Parathyroid adenoma (tissue), 2 donors: Measurements from ENCODE around the gene TASOR.
"Not testable (repeated sequence)": the region's sequence is repeated elsewhere in the genome, so short reads cannot be mapped to it uniquely, and the experiment has no call there.

ENCODE experiments used
- H2AFZ ChIP-seq: fragments of 300-600 bp; sonication (generic); one replicate; pipeline ENCODE4 v1.7.0; 2017; ENCODE audit warnings: antibody characterized with exemption, mild to moderate bottlenecking
- H3K27ac ChIP-seq: fragments of 300-600 bp; sonication (generic); one replicate; pipeline ENCODE4 v1.7.0; 2017
- H3K27me3 ChIP-seq: fragments of 300-600 bp; sonication (generic); one replicate; pipeline ENCODE4 v1.7.0; 2017; ENCODE audit warnings: low read length; ENCODE audit not compliant: control insufficient read depth, insufficient read depth
- H3K36me3 ChIP-seq: fragments of 300-600 bp; sonication (generic); one replicate; pipeline ENCODE4 v1.7.0; 2017; ENCODE audit warnings: low read length; ENCODE audit not compliant: control insufficient read depth, insufficient read depth
- H3K4me1 ChIP-seq: fragments of 300-600 bp; sonication (generic); one replicate; pipeline ENCODE4 v1.7.0; 2017; ENCODE audit warnings: control low read depth
- H3K4me2 ChIP-seq: fragments of 300-600 bp; sonication (generic); one replicate; pipeline ENCODE4 v1.7.0; 2017; ENCODE audit warnings: low read length
- H3K4me3 ChIP-seq: fragments of 300-600 bp; sonication (generic); one replicate; pipeline ENCODE4 v1.7.0; 2017; ENCODE audit warnings: low read depth, low read length
- H3K79me2 ChIP-seq: fragments of 300-600 bp; sonication (generic); one replicate; pipeline ENCODE4 v1.7.0; 2017; ENCODE audit warnings: control low read depth
- H3K9ac ChIP-seq: fragments of 300-600 bp; sonication (generic); one replicate; pipeline ENCODE4 v1.7.0; 2017; ENCODE audit warnings: mild to moderate bottlenecking
- H3K9me3 ChIP-seq: fragments of 300-600 bp; sonication (generic); one replicate; pipeline ENCODE4 v1.7.0; 2017; ENCODE audit warnings: low read length; ENCODE audit not compliant: control insufficient read depth
- TF ChIP-seq, protein P1 (sequence below): fragments of 300-600 bp; sonication (generic); IDR thresholded peaks from one replicate; pipeline ENCODE4 v1.7.0; 2017; ENCODE audit warnings: antibody characterized with exemption, mild to moderate bottlenecking
- donor health status: primary hyperparathyroidism.

The TASOR gene

DNA sequence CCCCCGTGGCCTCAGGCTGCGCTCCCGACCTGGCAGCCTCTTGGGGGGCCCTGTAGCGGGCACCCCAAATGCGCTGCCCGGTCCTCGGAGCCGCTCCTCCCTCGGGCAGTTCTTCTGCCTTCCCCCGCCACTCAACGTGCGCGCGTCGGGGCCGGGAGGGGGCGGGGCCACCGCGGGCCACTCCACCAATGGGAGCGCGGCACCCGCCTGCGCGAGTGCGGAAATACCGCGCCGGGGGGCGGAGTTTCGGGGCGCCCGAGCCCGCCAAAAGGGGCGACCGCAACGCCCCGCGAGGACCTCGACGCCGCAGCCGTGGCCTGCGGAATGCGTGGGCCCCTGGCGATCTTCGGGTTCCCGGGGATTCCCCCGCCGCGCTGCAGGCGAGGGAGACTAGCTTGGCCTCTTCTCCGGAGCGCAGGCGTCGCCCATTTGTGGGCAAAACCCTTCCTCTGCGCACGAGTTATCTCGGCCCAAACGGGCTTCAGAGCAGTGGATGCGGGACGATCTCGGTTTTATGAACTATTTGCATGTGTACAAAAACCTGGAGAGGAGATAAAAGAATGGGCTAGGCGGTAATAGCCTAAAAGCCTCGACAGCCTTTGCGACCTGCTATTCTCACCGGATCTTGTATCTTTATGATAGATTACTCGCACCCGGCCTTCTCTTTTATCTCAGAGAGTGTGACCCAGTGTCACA lies at the start of gene TASOR:
Gene TASOR (minus strand): TSS at position 144 of the 696 bp plus-strand sequence. CDS start 259 bp downstream, outside the sequence.
- Histone ChIP-seq H3K36me3 (no peaks in the 10 kb centered on the region), H2AFZ (peak within 1 kb of the TSS; percentile 99), H3K4me3 (peak within 1 kb of the TSS; percentile 84), H3K79me2 (peaks cover 7% of the 10 kb centered on the region), H3K27ac (peak within 1 kb of the TSS; percentile 99), H3K27me3 (no peaks in the 10 kb centered on the region), H3K4me2 (peak within 1 kb of the TSS; percentile 80), H3K4me1 (peaks cover 6% of the 10 kb centered on the region), H3K9ac (peak within 1 kb of the TSS; percentile 96), H3K9me3 (no peaks in the 10 kb centered on the region)
- TF ChIP-seq, protein P1, sequence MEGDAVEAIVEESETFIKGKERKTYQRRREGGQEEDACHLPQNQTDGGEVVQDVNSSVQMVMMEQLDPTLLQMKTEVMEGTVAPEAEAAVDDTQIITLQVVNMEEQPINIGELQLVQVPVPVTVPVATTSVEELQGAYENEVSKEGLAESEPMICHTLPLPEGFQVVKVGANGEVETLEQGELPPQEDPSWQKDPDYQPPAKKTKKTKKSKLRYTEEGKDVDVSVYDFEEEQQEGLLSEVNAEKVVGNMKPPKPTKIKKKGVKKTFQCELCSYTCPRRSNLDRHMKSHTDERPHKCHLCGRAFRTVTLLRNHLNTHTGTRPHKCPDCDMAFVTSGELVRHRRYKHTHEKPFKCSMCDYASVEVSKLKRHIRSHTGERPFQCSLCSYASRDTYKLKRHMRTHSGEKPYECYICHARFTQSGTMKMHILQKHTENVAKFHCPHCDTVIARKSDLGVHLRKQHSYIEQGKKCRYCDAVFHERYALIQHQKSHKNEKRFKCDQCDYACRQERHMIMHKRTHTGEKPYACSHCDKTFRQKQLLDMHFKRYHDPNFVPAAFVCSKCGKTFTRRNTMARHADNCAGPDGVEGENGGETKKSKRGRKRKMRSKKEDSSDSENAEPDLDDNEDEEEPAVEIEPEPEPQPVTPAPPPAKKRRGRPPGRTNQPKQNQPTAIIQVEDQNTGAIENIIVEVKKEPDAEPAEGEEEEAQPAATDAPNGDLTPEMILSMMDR = no peak

GRCh38 chr3:56732109-56732508 lies 49.0 kb upstream of the TASOR start:
- Histone ChIP-seq H3K27me3 (no peaks in the 10 kb centered on the region), H2AFZ (no peak overlapping the region), H3K79me2 (peaks cover 5% of the 10 kb centered on the region), H3K4me3 (no peak overlapping the region), H3K36me3 (no peaks in the 10 kb centered on the region), H3K9ac (no peak overlapping the region), H3K4me1 (peaks cover 8% of the 10 kb centered on the region), H3K27ac (no peak overlapping the region), H3K4me2 (no peak overlapping the region), H3K9me3 (no peaks in the 10 kb centered on the region)
- TF ChIP-seq, protein P1 = no peak

DNA sequence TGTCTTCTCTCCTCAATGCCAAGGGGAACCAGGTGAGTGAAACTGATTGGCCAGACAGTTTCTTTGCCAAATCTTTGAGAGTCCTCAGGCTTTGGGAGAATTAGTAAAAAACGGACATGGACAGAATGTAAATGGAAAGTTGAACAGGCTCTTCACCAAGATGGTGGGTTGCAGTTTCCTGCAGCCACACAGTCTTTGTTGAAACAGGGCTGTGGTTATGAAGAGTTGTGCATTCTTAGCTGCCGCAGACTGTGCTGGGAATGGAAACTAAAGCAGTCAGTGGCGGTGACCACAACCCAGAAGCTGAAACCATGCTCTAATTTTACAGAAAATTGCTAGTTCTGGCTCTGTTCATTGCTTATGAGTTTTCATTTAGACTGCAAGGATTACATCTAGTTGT lies 42.1 kb upstream of the TASOR start:
- Histone ChIP-seq H3K4me1 (no peaks in the 10 kb centered on the region), H2AFZ (no peak overlapping the region), H3K9me3 (no peaks in the 10 kb centered on the region), H3K4me3 (no peak overlapping the region), H3K36me3 (no peaks in the 10 kb centered on the region), H3K27me3 (no peaks in the 10 kb centered on the region), H3K4me2 (no peak overlapping the region), H3K79me2 (no peaks in the 10 kb centered on the region), H3K27ac (no peak overlapping the region), H3K9ac (no peak overlapping the region)
- TF ChIP-seq, protein P1 = no peak

- Histone ChIP-seq H3K4me1 (no peaks in the 10 kb centered on the region), H3K9ac (no peak overlapping the region), H3K79me2 (no peaks in the 10 kb centered on the region), H3K27ac (no peak overlapping the region), H3K36me3 (no peaks in the 10 kb centered on the region), H3K4me3 (no peak overlapping the region), H3K27me3 (no peaks in the 10 kb centered on the region), H2AFZ (no peak overlapping the region), H3K9me3 (no peaks in the 10 kb centered on the region), H3K4me2 (no peak overlapping the region)
- TF ChIP-seq, protein P1 = no peak
Observed at GRCh38 chr3:56724676-56725075, 41.6 kb upstream of the TASOR start.

DNA sequence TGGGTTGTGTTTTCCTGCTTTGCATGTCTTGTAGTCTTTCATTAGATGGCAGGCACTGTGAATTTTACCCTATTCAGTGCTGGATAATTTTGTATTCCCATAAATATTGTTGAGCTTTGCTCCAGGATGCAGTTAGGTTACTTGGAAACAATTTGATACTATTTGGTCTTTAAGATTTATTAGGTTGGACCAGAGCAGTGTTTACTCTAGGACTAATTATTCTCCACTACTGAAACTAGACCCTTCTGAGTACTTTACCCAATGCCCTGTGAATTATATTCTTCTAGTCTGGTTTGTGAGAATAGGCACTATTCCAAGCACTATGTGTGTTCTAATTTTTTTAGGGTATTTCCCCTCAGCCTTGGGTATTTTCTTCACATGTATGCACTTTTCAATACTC lies 37.8 kb upstream of the TASOR start:
- Histone ChIP-seq H3K4me1 (no peaks in the 10 kb centered on the region), H3K79me2 (no peaks in the 10 kb centered on the region), H3K27me3 (no peaks in the 10 kb centered on the region), H3K4me2 (no peak overlapping the region), H3K36me3 (no peaks in the 10 kb centered on the region), H3K9ac (no peak overlapping the region), H3K4me3 (no peak overlapping the region), H3K27ac (no peak overlapping the region), H3K9me3 (no peaks in the 10 kb centered on the region), H2AFZ (no peak overlapping the region)
- TF ChIP-seq, protein P1 = no peak

DNA sequence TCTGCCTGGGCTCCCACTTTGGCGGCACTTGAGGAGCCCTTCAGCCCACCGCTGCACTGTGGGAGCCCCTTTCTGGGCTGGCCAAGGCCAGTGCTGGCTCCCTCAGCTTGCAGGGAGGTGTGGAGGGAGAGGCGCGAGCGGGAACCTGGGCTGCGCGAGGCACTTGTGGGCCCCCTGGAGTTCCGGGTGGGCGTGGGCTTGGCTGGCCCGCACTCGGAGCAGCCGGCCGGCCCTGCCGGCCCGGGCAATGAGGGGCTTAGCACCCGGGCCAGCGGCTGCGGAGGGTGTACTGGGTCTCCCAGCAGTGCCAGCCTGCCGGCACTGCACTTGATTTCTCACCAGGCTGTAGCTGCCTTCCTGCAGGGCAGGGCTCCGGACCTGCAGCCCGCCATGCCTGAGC lies 35.7 kb upstream of the TASOR start:
- not testable (repeated sequence) for H3K4me1 ChIP-seq, H3K27ac ChIP-seq

More for the DNA sequence above, 35.7 kb upstream of the TASOR start:
- H3K27me3 ChIP-seq, H3K79me2 ChIP-seq, H3K9ac ChIP-seq, H3K36me3 ChIP-seq, H3K4me2 ChIP-seq, H3K9me3 ChIP-seq, H2AFZ ChIP-seq, H3K4me3 ChIP-seq: not testable (repeated sequence)
